Measurements from ENCODE around the gene TBCEL.
"Not testable (repeated sequence)": the region's sequence is repeated elsewhere in the genome, so short reads cannot be mapped to it uniquely, and the experiment has no call there.

The TBCEL gene

DNA sequence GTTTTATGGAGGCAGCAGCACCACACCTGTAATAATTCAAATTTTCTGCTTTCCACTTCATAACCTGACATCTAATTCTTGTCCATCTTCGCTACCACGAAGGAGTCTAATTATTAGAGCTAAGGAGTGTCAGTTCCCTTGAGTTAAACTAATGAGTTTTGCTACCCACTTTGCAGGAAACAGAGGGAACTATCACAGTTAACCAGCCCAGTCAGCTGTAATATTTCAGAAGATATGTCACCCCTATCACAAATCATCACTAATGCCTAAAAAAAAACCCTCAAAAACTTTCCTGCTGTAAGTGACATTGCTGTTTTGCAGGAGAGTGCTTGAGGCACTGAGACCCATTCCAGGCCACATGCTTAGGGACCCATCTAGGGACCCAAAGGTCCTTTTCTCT lies 85.6 kb downstream of the TBCEL start:
- no peak for DNase-seq

DNA sequence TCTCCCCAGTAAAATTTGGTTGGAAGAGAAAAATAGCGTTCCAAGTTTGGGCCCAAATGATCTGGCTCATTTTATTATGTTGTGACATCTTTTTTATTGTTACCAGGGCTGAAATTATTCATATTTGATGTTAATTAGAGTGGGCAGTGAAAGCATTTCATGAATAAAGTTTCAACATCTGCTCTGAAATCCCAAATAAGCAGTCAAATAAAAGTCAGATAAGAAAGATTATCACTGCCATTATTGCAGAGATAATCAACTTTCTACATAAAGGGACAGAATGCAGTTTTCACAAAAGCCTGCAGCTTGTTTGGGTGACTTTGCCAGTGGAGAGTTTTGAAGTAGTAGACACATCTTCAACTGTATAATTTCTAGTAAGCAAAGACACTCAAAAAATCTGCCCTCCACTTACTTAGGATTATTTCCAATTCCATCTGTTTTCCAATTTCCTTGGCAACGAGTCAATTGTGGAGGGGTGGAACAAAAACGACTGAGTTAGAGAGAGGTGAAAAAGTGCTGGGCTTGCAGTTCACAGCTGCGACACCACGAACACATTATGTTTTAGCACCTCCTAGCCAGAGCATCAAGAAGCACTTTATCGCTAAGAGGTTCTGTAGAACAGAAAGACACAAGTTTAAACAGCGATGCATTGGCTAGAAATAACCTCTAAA lies 86.1 kb downstream of the TBCEL start:
- DNase-seq, result no peak

- no peak for DNase-seq
Measured at GRCh38 chr11:121110871-121111724, 87.2 kb downstream of the TBCEL start.

DNA sequence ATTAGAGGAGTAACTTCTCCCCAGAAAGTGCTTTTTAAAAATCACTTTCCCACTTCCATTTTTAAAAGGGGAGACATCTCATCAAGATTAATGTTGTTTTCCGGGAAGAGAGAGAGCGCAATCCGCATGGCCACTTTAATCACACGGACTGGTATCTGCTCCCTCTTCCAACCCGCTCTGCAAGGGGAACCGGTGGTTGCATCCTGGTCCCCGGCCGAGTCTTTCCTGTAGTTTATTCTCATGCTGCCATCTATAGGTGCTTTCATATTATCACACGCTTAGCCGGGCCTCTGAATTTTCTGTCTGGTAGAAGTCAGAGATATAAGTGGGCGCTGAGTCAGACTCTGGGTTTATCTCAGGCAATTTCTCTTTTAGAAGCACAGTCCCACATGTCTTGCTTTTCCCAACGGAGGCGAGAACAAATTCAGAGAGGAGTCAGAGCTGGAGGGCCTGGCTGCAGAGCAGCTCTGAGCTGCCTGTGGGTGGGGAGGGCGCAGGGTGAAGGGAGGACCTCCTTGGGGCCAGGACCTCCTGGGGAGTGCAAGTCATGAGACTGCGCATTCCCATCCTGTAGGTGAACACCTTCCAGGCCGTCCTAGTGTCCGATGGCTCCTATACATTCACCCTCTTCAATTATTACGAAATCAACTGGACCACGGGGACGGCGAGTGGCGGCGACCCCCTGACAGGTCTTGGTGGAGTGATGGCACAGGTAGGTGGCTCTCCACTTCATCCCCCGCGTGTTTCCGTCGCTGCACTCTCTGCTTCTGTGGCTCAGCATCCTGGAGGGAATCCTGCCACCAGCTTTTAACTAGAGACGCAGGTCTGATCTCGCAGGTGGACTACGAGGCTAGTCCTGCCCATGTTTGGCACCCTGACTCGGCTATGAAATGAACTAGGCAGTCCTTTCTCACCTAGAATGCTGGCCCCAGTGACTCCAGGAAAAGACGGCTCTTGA lies 88.9 kb downstream of the TBCEL start:
- DNase-seq, result peak; percentile 48

DNA sequence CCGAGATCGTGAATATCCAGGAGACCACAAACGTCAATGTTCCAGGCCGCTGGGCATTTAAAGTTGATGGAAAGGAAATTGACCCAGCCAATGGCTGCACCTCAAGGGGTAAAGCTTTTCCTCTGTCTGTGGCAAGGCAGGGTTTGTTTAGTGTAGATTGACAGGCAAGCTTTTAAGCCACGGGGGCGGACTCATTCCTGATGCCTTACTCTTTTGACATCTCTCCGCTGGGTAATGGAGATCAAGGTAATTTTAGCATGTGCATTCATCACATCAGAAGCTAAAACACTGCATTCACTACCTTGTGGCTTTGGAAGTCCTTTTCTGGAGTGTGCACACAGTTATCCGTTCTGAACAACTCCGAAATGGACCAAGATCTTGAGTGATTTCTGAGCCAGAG lies 89.7 kb downstream of the TBCEL start:
- DNase-seq, result no peak

DNA sequence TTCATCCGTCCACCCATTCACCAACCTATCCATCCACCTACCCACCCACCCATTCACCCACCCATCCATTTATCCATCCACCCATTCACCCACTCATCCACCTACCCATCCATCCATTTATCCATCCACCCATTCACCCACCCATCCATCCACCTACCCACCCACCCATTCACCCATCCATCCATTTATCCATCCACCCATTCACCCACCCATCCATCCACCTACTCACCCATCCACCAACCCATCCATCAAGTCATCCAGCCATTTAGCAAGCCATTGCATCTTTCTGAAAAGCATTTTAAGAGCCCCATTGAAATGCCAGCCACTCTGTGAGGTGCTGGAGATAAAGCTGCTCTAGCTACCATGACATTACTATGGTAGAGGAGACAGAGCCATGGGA lies 91.1 kb downstream of the TBCEL start:
- not testable (repeated sequence) for DNase-seq

- no peak for DNase-seq
Measured at GRCh38 chr11:121117788-121118187, 93.9 kb downstream of the TBCEL start.

GRCh38 chr11:121119440-121119839 lies 95.5 kb downstream of the TBCEL start:
- no peak for DNase-seq

- DNase-seq, result no peak
Measured at GRCh38 chr11:121122328-121122727, 98.4 kb downstream of the TBCEL start.

DNA sequence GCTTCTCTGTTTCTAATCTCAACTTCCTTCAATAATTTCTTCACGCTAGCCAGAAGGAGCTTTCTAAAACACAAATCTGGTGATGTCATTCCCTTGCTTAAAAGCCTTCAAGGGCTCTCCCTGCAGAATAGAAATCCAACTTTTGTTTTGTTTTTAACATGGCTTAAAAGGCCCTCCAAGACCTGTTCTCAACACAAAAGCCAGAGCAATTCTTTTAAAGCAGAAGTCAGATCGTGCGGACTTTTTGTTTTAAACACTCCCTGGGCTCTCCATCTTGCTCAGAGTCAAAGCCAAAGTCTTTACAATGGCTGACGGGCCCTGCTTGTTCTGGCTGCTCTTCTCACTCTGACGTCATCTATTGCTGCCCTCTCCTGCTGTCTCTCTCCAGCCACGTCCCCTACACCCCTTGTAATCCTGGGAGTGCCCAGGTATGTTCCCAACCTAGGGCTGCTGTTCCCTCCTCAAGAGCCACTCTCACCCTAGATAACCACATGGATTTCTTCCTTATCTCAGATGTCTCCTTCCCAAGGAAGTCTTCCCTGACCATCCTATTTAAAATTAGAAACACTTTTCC lies 99.7 kb downstream of the TBCEL start:
- no peak for DNase-seq

GRCh38 chr11:121127809-121128208 lies 103.9 kb downstream of the TBCEL start:
- DNase-seq, result no peak

GRCh38 chr11:121129362-121130340 lies 105.7 kb downstream of the TBCEL start:
- no peak for DNase-seq

DNA sequence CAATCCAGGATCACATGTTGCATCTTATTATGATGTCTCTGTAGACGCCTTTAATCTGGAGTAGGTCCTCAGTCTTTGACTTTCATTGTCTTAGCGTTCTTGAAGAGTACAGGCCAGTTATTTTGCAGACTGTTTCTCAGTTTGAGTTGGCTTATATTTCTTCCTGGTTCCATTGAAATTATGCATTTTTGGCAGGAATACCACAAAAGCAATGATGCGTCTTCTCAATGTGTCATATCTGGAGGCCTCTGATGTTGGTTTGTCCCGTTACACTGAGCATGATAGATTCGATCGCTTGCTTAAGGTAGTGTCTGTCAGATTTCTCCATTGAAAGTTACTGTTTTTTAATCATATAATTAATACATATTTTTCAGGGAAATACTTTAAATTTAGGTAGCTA lies 107.8 kb downstream of the TBCEL start:
- DNase-seq, result no peak

DNA sequence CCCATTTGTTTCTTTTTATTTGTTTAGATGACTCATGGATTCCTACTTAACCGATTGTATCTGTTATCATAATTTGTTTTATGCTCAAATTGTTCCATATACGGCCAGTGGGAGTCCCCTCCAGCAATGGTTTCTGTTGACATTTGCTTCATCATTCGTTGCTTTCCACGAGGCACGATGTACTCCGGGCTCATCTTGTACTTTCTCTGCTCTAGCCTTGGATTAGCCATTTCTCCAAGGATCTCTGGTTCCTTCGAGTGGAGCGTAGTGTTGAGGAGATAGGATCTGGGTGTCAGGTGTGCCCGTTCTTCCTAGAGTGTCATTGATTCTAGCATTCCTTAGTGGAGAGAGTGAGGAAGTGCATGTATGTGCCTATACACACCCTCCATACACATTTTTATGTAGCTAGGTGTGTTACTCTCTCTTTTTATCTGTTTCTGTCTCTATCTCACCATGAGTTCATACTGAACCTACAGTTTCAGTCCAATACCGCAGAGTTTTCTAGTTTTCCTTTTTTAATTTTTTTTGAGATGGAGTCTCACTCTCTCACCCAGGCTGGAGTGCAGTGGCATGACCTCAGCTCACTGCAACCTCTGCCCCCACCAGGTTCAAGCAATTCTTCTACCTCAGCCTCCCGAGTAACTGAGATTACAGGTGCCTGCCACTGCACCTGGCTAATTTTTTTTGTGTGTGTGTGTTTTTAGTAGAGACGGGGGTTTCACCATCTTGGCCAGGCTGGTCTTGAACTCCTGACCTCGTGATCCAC lies 108.5 kb downstream of the TBCEL start:
- DNase-seq, result no peak

DNA sequence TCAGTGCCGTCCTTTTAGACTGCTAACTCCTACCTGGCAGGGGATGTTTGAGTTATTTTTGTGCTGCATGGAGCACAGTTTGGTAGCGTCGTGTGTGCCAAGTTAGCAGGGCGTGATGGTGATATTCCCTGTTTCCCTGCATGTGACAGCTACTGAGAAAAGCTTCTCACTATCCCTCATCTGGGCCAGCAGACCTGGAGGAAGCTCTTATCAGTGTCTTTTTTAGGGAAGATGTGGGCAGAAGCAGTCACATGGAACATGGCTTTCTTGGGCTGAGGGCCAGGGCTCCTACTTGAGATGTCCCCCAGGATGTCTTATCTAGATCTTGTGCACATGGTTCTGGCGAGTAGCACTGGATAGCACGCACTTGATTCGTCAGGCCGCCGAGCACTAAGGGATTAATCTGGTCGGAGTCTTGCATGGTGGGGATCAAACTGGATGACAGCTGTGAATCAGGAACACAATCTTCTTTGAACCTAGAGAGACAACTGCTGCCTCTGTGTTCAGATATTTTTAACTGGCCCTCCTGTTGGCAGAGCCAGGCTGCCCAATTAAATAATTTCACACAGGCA lies 110.9 kb downstream of the TBCEL start:
- no peak for DNase-seq

- DNase-seq, result no peak
Measured at GRCh38 chr11:121137005-121137404, 113.1 kb downstream of the TBCEL start.

- no peak for DNase-seq
Measured at GRCh38 chr11:121138259-121138658, 114.4 kb downstream of the TBCEL start.

DNA sequence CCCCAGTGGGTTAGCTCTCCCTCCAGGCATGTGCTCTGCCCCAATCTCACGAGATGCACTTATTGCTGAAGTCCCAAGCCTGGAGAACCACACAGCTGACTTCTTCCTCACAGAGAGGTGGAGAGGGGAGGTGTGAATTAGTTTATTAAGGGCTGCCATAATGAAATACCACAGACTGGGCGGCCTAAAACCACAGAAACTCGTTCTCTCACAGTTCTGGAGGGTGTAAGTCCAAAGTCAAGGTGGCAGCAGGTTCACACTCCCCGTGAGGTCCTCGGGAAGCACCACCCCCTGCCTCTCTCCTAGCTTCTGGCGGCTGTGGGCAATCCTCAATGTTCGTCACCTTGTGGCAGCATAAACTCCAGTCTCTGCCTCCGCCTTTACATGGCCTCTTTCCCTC lies 116.5 kb downstream of the TBCEL start:
- no peak for DNase-seq

Measured in activated CD4-positive, alpha-beta T cell treated with anti-CD3 and anti-CD28 coated beads, Interleukin-2, amount 50 U/mL, for 16 hours (primary cell).